ENCODE results near the gene PCOLCE2. TPM values are rescaled to one million over a fixed set of nuclear protein-coding genes. Genes with fewer than 3 reads are reported as not detected.

The PCOLCE2 gene
- total and polyA plus RNA-seq, 8 donors, result 1.3 to 21.2 (median 2.9) TPM

- ATAC-seq, result no peak
- H3K9me3 ChIP-seq, result no peaks in the 10 kb centered on the region
- H3K4me1 ChIP-seq, result no peaks in the 10 kb centered on the region
- no peak overlapping the region for H3K4me3 ChIP-seq
- intact Hi-C loops (cut with DNase I), result no loop called here
- DNase-seq, result no peak
- H3K27ac ChIP-seq, result no peak overlapping the region
- H3K27me3 ChIP-seq, result no peaks in the 10 kb centered on the region
- TF ChIP-seq CTCF (IDR thresholded peaks at IDR 0.05), result no peak
- H3K36me3 ChIP-seq, result no peaks in the 10 kb centered on the region
Measured at GRCh38 chr3:142913432-142913831, 24.5 kb upstream of the PCOLCE2 start.

- no peaks in the 10 kb centered on the region for H3K9me3 ChIP-seq
- no peaks in the 10 kb centered on the region for H3K4me1 ChIP-seq
- ATAC-seq (no peak), DNase-seq (peak in 1 of 4 donors; percentile 21)
- no peak overlapping the region for H3K27ac ChIP-seq
- H3K4me3 ChIP-seq, result no peak overlapping the region
- no peak for TF ChIP-seq CTCF (IDR thresholded peaks at IDR 0.05)
- no peaks in the 10 kb centered on the region for H3K36me3 ChIP-seq
- intact Hi-C loops (cut with DNase I), result no loop called here
- H3K27me3 ChIP-seq, result no peaks in the 10 kb centered on the region
Measured at GRCh38 chr3:142912402-142913172, 23.7 kb upstream of the PCOLCE2 start.

- DNase-seq, result no peak
- no peak overlapping the region for H3K27ac ChIP-seq
Measured at GRCh38 chr3:142910280-142910679, 21.4 kb upstream of the PCOLCE2 start.

GRCh38 chr3:142909282-142909681, 20.4 kb upstream of the PCOLCE2 start:
- DNase-seq, result no peak
- Histone ChIP-seq H3K36me3 (no peaks in the 10 kb centered on the region), H3K4me3 (no peak overlapping the region), H3K9me3 (no peaks in the 10 kb centered on the region), H3K27ac (no peak overlapping the region), H3K4me1 (peaks cover 0 to 3% of the 10 kb centered on the region in 2 donors), H3K27me3 (no peaks in the 10 kb centered on the region)
- intact Hi-C loops (cut with DNase I), result no loop called here
- no peak for TF ChIP-seq CTCF (IDR thresholded peaks at IDR 0.05)
- ATAC-seq, result no peak

More at GRCh38 chr3:142910280-142910679, 21.4 kb upstream of the PCOLCE2 start:
- no peak overlapping the region for H3K4me3 ChIP-seq
- no peaks in the 10 kb centered on the region for H3K36me3 ChIP-seq
- no peak for TF ChIP-seq CTCF (IDR thresholded peaks at IDR 0.05)
- no peaks in the 10 kb centered on the region for H3K27me3 ChIP-seq
- no peak for ATAC-seq
- intact Hi-C loops (cut with DNase I), result no loop called here
- no peaks in the 10 kb centered on the region for H3K9me3 ChIP-seq
- peaks cover 0 to under 1% of the 10 kb centered on the region in 2 donors for H3K4me1 ChIP-seq

GRCh38 chr3:142907996-142908395, 19.1 kb upstream of the PCOLCE2 start:
- Histone ChIP-seq H3K4me3 (no peak overlapping the region), H3K27ac (no peak overlapping the region), H3K9me3 (no peaks in the 10 kb centered on the region), H3K4me1 (peaks cover 0 to 3% of the 10 kb centered on the region in 2 donors), H3K36me3 (no peaks in the 10 kb centered on the region), H3K27me3 (no peaks in the 10 kb centered on the region)
- ATAC-seq (no peak), DNase-seq (no peak)
- intact Hi-C loops (cut with DNase I), result no loop called here
- TF ChIP-seq CTCF (IDR thresholded peaks at IDR 0.05), result no peak

Data from left lung (tissue), 10 donors.